Left ventricle myocardium superior (tissue), 1 donor: Measurements from ENCODE around the gene PADI3. TPM values are rescaled to one million over a fixed set of nuclear protein-coding genes. Genes with fewer than 3 reads are reported as not detected.
"Not testable (repeated sequence)": the region's sequence is repeated elsewhere in the genome, so short reads cannot be mapped to it uniquely, and the experiment has no call there.

ENCODE experiments used
- ATAC-seq: fragments of 200-7000 bp; cut with Tn5 transposase; one replicate; pipeline ENCODE4 v1.9.1; 2020; ENCODE audit warnings: mild to moderate bottlenecking, moderate library complexity
- DNase-seq: peaks from one replicate; pipeline ENCODE4 v3.0.0-alpha.2; 2020
- intact Hi-C: fragments of 100-400 bp; cut with micrococcal nuclease; formaldehyde crosslinking; loops from one replicate; pipeline ENCODE4 v1.11.0; 2022
- total RNA-seq: library from RNA; stranded (reverse); fragmentation: NEBNext Ultra II Directional; extraction: Animal tissue kit (Norgen Biotek cat#: 25700); gene quantifications from one replicate; pipeline ENCODE4 v1.2.1, GENCODE V29; 2021
- donor health status: DM: no; HTN: yes; CAD: no; lungs with severe emphysema.

PADI3 gene
- total RNA-seq, 1 donor from 2014 or later: not detected

DNA sequence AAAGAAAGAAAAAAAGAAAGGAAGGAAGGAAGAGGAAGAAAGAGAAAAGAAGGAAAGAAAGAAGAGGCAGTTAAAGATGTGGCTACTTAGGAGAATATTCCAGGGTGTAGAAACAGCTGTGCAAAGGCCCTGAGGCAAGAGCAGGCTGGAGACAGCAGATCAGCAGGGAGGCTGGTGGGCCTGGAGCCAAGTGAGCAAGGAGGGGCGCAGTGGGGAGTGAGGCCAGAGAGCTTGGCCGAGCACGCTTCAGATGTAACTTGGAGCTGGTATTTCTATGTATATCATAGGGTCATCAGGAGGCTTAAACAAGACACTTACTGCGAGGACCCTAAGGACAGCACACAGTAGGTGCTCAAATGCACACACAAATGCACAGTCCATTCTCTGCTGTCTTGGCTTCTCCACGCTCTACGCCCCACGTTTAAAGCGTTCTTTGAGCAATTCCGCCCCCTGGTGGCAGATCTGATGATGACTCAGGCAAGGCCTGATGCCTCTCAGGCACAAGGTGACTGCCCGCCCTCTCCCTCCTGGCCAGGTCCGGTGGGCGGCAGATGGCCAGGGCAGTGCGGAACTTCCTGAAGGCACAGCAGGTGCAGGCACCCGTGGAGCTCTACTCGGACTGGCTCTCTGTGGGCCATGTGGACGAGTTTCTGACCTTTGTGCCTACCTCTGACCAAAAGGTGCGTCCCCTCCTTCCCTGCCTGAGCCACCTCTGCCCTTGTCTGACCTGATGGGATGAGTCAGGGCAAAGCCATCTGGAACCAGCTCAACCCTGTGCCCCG, 11.9 kb upstream of the PADI3 start:
- ATAC-seq: peak; percentile 89
- DNase-seq: peak; percentile 88
- intact Hi-C loops: loop anchor here (2.0 to 5.0 kb wide), 2 partner anchors 112 to 180 kb away; no protein-coding TSS in a partner anchor

DNA sequence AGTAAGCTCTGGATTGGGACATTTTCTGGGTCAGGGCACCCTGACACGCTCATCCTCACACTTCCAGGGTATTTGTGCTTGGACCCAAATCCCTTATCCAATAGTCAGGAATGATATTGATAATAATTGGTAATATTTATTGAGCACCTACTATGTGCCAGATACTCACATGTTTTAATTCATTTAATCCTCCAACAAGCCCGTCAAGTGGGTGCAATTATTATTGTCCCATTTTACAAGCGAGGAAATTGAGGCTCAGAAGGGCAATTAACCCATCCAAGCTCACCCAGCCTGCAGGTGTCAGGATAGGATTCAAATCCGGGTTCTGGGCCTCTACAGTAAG, 11.4 kb upstream of the PADI3 start:
- no peak for DNase-seq
- intact Hi-C loops: loop anchor here (2.0 to 5.0 kb wide), 2 partner anchors 113 to 180 kb away; no protein-coding TSS in a partner anchor
- no peak for ATAC-seq

DNA sequence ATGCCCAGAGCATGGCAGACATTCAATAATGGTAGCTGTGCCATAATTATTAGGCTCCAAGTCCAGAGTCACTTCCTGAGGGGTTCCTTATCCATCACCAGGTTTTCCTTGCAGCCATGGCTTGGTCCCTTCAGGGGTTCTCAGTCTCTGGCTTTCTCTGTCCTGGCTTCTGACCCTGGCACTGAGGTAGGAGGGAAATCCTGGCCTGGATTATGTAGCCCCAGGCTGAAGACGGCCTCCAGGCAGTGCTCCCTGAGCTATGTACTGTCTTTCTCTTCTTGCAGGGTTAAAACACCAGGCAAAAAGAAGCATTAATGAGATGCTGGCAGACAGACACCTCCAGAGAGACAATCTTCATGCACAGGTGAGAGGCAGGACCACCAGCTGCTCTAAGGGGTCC, 9.5 kb upstream of the PADI3 start:
- intact Hi-C loops: loop anchor here (5.0 kb wide), 1 partner anchor 182 kb away; no protein-coding TSS in a partner anchor
- DNase-seq (no peak), ATAC-seq (peak; percentile 57)

DNA sequence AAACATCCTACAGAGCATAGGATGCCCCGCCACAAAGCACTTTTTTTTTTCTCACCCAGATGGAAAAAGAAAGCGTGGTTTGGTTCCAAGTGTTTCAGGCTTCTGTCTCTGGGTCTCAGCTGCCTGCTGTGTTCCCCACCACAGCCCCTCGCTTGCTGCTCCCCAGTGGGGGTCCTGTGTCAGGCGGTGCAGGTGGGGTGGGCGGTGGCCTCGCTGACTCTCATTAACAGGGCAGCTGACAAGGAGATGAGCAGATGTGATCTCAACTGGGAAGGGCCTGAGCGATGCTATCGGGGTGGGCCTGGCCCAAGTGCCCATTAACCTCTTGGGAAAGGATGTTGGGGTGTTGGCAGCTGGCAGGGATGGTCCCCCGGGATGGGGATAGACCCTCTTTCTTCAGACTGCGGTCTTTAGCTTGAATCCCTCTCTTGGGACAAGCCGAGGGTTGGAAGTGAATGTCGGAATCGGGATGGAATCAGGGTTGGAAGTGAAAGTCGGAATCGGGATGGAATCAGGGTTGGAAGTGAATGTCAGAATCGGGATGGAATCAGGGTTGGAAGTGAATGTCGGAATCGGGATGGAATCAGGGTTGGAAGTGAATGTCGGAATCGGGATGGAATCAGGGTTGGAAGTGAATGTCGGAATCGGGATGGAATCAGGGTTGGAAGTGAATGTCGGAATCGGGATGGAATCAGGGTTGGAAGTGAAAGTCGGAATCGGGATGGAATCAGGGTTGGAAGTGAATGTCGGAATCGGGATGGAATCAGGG, 7.7 kb upstream of the PADI3 start:
- ATAC-seq, intact Hi-C loops, DNase-seq: not testable (repeated sequence)

DNA sequence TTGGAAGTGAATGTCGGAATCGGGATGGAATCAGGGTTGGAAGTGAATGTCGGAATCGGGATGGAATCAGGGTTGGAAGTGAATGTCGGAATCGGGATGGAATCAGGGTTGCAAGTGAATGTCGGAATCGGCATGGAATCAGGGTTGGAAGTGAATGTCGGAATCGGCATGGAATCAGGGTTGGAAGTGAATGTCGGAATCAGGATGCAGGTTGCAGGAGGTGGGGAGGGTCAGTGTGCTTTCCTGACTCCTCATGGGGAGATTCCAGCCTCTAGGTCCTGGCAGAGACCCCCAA, 7.2 kb upstream of the PADI3 start:
- intact Hi-C loops, ATAC-seq, DNase-seq: not testable (repeated sequence)

DNA sequence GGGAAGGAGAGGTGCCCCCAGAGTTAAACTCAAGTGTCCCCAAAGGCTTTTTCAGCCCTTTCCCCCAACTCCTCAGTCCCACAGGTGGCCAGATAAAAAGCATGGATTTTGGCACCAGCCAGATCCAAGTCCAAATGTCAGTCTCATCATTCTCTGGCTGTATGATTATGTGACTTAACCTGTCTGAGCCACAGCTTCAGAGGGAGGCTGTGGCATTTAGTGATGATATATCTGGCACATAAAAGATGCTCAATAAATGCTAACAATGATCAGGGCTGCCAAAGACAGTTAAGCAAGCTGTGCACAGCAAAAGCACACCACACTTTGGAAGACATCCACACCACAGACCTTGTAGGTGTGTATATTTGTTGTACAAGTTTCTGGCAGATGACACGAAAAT, 5.6 kb upstream of the PADI3 start:
- DNase-seq (no peak), ATAC-seq (no peak)
- intact Hi-C loops: no loop called here

DNA sequence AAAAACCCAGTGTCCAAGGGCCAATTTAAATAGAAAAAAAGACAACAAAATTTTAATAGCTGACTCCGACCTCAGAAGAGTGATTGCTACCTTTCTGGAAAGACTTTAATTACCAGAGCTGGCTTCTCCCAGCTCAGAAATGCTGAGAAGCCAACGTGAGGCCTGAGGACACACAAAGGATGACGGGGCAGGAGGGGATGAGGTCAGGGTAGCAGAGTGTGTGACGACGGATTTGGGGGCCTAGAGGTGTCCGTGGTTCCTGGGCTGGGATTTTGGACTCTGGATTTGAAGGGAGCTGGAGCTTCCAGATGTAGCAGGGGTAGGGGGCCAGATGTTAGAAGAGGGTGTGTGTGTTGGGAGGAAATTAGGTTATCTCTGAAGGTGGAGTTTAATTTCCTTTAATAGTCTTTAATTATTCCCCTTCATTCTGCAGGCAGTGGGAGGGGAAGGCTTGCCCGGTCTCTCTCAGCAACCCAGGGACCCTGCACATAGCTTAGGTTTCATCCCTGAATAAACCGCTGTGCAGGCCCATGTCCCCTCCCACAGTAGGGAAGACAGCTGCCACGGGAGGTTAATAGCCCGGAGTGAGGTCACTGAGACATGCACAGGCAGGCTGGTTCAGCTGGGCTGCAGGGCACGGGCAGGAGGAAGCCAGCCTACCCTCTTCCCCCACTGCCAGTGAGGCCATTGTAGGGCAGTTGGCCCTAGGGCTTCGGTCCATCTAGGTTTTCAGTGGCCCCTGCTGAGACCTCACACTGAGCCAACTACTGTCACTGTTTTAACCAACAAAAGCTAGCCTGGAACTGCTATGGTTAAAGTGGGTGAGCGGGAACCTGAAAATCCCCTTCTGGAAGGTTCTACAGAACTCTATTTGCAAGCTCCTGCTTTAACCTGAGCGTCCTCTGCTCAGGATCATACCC, 3.8 kb upstream of the PADI3 start:
- no peak for ATAC-seq
- no peak for DNase-seq

DNA sequence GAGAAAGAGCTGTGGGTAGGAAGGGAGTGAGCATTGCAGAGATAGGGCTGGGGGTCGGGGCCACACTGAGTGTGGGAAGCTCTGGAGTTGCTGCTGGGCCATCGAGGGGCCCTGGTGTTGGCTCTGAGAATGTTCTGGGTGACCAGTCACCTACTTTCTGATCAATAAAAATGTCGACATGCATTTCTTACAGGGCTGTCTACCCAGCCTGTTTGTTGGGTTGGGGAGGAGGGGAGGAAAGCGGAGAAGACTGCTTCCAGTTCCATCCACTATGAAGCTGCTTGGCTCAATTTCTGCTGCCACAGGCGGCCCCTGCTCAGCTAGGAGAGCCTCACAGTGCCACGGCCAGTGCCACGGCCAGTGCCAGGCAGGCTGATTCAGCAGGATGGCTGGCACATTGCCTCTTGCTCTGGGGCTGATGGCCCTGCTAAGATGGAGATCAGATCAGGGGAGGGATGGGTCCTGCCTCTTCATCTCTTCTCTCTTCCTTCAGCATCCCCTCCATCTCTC, 3.0 kb upstream of the PADI3 start:
- ATAC-seq (no peak), DNase-seq (no peak)
- intact Hi-C loops: no loop called here

More for the DNA sequence above, 3.8 kb upstream of the PADI3 start:
- intact Hi-C loops: no loop called here

DNA sequence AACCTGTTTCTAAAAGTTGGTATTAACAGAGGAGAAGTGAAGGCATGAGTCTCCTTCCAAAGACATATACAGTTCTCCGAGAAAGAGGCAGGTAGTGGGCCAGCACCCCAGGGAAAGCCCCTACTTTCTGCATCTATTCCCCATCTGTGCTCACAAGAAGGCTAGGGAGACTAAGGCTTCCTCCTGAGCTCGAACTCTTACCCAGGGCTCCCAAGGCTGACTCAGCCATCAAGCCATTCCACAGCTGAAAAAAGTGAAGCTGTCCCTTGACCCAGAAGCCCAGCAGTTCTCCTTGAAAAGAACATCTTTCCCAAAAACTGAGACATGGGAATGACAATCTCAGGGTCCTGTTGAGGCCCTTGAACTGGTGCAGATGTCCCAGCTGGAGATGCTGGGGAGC, 1.9 kb upstream of the PADI3 start:
- no peak for DNase-seq
- ATAC-seq: no peak
- intact Hi-C loops: no loop called here

DNA sequence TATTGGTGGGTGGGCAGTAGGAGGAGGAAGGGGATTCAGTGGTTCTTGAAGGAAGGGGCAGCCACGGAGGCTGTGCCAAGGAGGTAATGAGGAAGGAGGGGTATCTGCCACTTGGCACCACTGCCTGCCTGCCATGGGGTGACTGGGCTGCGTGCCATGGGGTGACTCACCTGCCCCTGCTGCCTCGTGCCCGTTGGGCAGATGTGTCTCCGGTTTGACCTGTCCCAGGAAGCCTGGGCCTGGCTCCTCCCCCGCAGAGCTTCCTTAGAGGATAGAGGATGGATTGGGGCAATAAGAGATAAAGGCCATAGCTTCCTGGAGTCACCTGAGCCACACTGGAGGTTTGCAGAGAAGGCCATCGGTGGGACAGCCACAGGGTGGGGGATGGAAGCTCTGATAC, 1.7 kb downstream of the PADI3 start:
- ATAC-seq: no peak
- DNase-seq: no peak
- intact Hi-C loops: no loop called here

DNA sequence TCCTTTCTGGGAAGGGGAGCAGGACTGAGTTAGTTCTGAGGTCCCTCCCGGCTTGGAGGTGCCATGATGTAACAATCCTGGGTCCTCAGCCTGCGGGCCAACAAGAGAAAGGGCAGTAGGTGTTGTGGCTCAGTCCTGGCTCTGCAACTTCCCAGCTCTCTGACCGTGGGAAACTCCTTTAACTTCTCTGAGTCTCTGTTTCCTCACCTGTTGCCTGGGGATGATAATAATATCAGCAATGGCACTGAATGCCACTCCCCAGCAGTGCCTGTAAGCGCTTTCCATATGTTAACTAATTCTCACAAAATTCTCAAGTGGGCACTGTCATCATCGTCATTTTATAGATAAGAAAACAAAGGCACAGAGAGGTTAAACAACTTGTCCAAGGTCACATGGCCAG, 2.3 kb downstream of the PADI3 start:
- intact Hi-C loops: no loop called here
- no peak for ATAC-seq
- no peak for DNase-seq

DNA sequence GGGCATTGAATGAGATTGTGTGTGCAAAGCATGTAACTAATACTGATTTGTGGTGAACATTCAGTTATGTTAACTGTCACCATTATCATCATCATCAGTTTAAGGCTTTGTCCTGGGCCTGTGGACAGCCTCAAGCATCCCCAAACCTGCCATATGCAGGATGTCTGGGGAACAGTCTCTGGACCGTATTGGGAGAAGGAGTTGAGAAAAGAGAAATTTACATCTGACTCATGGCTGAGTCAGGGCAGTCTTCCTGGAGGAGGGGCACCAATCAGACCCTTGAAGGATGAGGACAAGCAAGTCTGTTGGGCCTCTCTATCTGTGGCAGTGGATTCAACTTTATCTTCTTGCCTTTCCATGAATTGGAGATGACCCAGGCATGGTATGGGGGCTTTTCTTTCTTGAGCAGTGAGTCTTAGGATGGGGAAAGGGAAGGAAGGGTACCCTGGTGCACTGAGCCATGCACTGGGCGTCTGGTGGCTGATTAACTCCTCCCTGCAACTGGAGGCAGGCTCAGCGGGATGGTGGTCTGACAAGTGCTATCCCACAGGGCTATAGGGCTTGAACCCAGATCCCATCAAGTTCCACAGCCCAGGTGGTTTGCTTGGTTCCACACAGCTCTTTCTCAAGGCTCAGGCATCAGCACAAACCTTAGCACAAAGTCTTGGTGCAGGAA, 2.9 kb downstream of the PADI3 start:
- intact Hi-C loops: no loop called here
- no peak for DNase-seq
- no peak for ATAC-seq

DNA sequence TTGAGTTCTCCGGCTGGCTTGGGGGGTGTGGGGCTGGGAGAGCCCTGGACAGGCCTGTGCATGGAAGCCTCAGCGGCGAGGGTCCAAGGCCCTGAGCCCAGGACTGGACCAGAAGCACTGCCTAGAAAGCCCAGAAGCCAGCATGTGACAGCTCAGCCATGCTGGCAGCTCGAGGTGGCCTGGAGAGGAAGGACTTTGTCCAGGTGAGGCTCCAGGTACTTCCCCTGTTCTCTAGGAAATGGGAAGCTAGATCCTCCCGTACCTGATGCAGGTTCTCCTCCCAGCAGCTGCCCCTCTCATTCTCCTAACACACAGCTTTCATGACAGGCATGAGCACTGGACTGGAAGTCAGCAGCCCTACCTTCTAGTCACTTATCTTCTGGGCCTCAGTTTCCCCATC, 6.4 kb downstream of the PADI3 start:
- ATAC-seq (no peak), DNase-seq (no peak)
- intact Hi-C loops: no loop called here

DNA sequence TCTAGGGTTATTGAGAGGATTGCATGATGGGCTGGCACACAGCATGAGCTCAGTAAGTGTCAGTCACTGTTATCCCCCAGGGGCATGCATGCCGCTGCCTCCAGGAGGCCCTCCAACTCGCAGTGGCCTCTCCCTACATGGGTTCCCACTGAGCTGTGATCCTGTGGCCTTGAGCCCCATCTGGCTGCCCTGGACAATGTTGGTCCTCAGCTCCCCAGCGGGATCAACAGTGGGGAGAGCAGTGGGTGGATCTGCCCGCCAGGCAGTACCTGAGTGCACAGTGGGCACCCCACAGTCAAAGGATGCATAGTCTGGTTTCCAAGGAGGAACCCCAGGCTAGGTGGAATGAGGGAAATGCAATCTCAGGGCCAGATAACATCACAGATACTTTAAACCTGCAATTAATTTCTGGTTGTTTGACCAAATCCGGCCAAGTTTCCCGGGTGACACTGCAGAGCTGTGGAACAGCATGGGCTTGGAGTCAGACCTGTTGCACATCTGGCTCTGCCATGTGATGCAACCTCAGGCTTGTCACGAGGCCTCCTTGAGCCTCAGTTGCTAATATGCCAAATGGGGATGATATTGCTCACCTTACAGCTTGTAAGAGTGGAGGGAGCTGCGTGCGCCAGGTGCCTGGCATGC, 9.3 kb downstream of the PADI3 start:
- intact Hi-C loops: no loop called here
- no peak for ATAC-seq
- DNase-seq: no peak

DNA sequence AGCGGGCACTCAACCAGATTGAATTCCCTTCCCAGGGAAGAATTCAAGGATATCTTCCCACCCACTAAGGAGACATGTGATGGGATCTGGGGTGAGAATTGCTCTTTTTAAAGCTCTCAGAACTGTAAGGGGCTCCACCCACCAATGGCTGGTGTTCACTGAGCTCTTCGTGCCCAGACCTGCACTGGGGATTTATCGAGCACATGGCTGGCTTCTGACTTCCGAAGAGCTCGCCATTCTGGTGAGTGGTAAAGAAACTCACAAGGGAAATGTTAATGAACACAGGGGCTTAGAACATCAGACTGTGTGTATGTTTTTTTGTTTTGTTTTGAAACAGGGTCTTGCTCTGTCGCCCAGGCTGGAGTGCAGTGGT, 9.8 kb downstream of the PADI3 start:
- no peak for ATAC-seq
- DNase-seq: no peak
- intact Hi-C loops: no loop called here

DNA sequence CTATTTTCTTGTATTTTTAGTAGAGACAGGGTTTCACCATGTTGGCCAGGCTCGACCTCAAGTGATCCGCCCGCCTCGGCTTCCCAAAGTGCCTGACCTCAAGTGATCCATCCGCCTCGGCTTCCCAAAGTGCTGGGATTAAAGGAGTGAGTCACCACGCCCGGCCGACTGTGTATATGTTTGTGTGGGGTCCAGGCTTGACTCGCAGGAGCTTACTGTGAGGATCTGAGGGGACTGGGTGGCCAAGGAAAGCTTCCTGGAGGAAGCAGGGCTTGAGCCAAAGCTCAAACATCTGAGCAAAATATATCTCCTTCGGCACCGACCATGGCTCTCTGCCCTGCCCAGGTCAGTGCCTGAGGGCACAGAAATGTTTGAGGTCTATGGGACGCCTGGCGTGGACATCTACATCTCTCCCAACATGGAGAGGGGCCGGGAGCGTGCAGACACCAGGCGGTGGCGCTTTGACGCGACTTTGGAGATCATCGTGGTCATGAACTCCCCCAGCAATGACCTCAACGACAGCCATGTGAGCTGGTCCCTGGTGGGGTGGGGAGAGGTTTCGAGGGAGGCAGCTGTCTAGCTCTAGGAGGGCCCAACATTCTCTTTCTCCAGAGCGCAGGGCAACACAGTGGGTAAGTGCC, 10.5 kb downstream of the PADI3 start:
- intact Hi-C loops: no loop called here
- no peak for DNase-seq
- ATAC-seq: no peak

DNA sequence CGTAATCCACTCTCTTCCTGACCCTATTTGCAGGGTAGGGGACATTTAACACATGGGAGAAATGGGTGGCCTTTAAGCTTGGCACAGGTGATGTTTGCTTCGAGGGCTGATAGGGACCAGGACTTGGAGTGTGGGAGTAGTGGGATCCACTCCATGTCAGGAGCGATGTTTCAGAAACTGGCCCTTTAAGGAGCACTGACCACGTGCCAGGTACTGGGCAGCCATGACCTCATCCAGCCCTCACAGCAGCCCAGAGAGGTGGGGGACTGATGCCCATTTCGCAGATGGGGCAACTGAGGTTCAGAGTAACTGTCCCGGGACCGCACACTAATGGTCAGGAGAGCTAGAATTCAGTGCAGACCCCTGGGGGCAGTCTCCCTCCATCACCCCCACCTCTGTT, 11.4 kb downstream of the PADI3 start:
- intact Hi-C loops: no loop called here
- ATAC-seq: no peak
- DNase-seq: no peak

DNA sequence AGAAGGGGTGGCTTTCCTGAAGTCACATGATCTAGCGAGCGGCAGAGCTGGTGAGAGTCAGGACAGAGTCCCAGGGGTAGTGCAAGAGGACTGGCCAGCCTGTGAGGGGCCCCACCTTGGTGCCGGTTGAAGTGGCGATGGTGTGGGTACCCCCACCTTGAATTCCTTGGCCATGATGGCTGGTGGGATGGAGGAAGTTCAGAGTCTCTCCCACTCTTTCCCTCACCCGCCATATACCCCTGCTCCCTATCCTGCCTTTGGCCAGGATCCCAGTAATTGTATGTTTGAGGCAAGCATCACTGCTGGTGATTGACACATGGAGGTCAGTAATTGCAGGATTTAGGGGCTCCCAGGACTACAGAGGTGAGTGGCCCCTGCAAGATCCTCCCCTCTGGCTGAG, 11.8 kb downstream of the PADI3 start:
- ATAC-seq: no peak

More for the DNA sequence above, 11.8 kb downstream of the PADI3 start:
- no peak for DNase-seq
- intact Hi-C loops: no loop called here
